ENCODE results near the gene TBC1D22A. TPM values are rescaled to one million over a fixed set of nuclear protein-coding genes. Genes with fewer than 3 reads are reported as not detected.

Gene TBC1D22A
- total and polyA plus RNA-seq, 2 donors from 2014 or later: 24.6 to 39.4 TPM

DNA sequence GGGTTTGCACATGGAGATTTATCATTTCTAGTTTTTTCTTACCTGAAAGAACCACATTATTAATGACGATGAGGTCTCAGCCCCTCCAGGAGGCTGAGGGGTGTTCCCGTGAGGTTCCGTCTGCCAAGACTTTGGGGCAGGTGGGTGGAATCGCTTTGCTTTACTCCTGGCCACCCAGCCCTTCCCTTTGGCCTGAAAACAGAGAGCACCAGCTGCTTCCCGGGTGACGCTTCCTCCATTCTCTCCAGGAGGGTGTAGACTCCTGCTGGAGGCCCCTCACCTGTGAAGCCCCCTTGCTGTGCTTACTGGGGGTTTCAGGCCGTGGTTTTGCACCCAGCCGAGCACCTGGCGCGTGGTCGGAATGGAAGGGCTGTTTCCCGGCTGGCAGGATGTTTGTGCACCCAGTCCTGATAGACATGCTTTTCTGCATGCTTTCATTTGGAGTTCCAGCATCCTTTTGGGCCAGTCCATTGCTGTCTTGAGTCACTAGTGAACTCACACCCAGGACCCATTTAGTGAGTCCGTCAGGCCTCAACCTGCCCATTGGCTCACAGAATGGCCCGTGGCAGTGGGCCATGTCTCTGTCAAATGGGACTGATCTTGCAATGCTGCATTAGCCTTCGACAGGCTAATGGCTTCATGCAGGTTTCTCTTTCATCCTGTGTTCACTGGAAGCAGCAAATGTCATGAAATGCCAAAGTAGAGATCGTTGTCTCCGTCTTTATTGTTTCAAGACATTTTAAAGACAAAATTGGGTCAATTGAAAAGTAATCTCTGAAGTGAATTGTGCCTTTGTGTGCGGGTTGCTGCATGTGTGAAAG lies 360.8 kb downstream of the TBC1D22A start:
- Histone ChIP-seq H3K9ac (ENCODE audit: low read length in 3 of 3) (no peak overlapping the region), H3K4me1 (ENCODE audit: control insufficient read depth in 2 of 3, insufficient read depth in 2 of 3, low read depth in 1 of 3, low read length in 3 of 3) (no peaks in the 10 kb centered on the region), H3K9me3 (ENCODE audit: control insufficient read depth in 2 of 3, insufficient read depth in 1 of 3, low read length in 3 of 3) (no peaks in the 10 kb centered on the region), H3K4me3 (ENCODE audit: low read length in 3 of 3) (no peak overlapping the region), H3K36me3 (ENCODE audit: control insufficient read depth in 2 of 3, insufficient read depth in 3 of 3, low read length in 3 of 3) (no peaks in the 10 kb centered on the region), H3K27ac (ENCODE audit: low read depth in 2 of 2, low read length in 2 of 2) (no peak overlapping the region), H3K27me3 (ENCODE audit: control insufficient read depth, insufficient read depth, low read length) (no peaks in the 10 kb centered on the region)
- FAIRE-seq: no peak
- TF ChIP-seq, protein P1, sequence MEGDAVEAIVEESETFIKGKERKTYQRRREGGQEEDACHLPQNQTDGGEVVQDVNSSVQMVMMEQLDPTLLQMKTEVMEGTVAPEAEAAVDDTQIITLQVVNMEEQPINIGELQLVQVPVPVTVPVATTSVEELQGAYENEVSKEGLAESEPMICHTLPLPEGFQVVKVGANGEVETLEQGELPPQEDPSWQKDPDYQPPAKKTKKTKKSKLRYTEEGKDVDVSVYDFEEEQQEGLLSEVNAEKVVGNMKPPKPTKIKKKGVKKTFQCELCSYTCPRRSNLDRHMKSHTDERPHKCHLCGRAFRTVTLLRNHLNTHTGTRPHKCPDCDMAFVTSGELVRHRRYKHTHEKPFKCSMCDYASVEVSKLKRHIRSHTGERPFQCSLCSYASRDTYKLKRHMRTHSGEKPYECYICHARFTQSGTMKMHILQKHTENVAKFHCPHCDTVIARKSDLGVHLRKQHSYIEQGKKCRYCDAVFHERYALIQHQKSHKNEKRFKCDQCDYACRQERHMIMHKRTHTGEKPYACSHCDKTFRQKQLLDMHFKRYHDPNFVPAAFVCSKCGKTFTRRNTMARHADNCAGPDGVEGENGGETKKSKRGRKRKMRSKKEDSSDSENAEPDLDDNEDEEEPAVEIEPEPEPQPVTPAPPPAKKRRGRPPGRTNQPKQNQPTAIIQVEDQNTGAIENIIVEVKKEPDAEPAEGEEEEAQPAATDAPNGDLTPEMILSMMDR (IDR thresholded peaks at IDR 0.05; ENCODE audit: borderline replicate concordance, extremely low read depth, insufficient read depth): no peak
- peak in 1 of 5 donors; percentile 18 for DNase-seq
- intact Hi-C loops (cut with DNase I): no loop called here

DNA sequence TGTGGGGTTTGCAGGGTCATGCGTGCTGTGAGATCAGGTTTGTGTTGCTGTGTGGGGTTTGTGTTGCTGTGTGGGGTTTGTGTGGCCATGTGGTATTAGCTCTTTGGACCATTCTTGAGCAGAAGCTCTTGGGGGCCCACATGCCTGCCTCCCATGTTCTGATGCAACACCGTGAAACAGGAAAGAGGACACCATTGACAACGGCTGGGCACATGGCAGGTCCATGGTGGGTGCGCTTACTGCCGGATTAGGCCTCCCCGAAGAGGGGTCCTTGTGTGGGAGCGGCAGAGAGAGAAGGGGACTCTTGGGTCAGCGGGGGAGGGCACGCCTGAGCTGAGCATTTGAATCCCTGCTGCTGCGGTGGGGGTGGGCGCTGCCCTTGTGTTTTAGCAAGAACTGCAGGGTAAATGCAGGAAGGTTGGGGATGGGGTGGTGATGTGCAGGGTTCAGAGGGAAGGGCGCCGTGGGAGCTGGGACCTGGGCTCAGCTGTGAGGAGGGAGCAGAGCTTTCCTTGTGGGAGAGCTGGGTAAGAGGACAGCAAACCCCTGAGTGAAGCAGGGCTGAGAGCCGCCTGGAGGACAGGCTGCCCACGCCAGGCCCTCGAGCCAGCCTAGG lies 361.5 kb downstream of the TBC1D22A start:
- Histone ChIP-seq H3K9ac (ENCODE audit: low read length in 3 of 3) (no peak overlapping the region), H3K4me1 (ENCODE audit: control insufficient read depth in 2 of 3, insufficient read depth in 2 of 3, low read depth in 1 of 3, low read length in 3 of 3) (no peaks in the 10 kb centered on the region), H3K27me3 (ENCODE audit: control insufficient read depth, insufficient read depth, low read length) (no peaks in the 10 kb centered on the region), H3K36me3 (ENCODE audit: control insufficient read depth in 2 of 3, insufficient read depth in 3 of 3, low read length in 3 of 3) (no peaks in the 10 kb centered on the region), H3K4me3 (ENCODE audit: low read length in 3 of 3) (no peak overlapping the region), H3K27ac (ENCODE audit: low read depth in 2 of 2, low read length in 2 of 2) (no peak overlapping the region), H3K9me3 (ENCODE audit: control insufficient read depth in 2 of 3, insufficient read depth in 1 of 3, low read length in 3 of 3) (no peaks in the 10 kb centered on the region)
- FAIRE-seq (no peak), DNase-seq (peak in 2 of 5 donors; percentile 29 to 55)
- intact Hi-C loops (cut with DNase I): no loop called here
- TF ChIP-seq, protein P1 (IDR thresholded peaks at IDR 0.05; ENCODE audit: borderline replicate concordance, extremely low read depth, insufficient read depth): no peak

DNA sequence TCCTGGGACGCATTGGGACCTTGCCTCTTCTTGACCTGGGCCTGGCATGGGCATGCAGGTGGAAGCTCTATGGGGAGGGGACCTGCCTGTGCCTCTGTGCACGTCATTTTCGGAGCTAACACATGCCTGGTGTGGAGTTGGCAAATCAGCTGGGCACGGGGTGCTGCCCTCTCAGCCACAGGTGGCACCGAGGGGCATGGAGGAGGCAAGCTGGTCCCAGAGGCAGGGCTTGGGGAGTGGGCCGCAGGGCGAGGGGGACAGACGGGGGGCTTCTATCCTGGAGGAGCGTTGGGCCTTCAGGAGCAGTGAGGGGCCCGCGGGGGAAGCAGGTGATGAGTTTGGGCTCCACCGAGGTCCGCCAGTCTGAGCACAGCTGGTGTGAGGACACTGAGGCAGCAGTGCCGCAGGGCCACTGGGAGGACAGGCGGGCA lies 362.0 kb downstream of the TBC1D22A start:
- no peak overlapping the region for H3K27ac ChIP-seq (ENCODE audit: low read depth in 2 of 2, low read length in 2 of 2)
- no peaks in the 10 kb centered on the region for H3K36me3 ChIP-seq (ENCODE audit: control insufficient read depth in 2 of 3, insufficient read depth in 3 of 3, low read length in 3 of 3)
- H3K9me3 ChIP-seq (ENCODE audit: control insufficient read depth in 2 of 3, insufficient read depth in 1 of 3, low read length in 3 of 3): no peaks in the 10 kb centered on the region
- DNase-seq: peak in 1 of 5 donors; percentile 70
- H3K4me1 ChIP-seq (ENCODE audit: control insufficient read depth in 2 of 3, insufficient read depth in 2 of 3, low read depth in 1 of 3, low read length in 3 of 3): no peaks in the 10 kb centered on the region
- H3K4me3 ChIP-seq (ENCODE audit: low read length in 3 of 3): no peak overlapping the region
- H3K9ac ChIP-seq (ENCODE audit: low read length in 3 of 3): no peak overlapping the region
- intact Hi-C loops (cut with DNase I): no loop called here
- TF ChIP-seq, protein P1 (IDR thresholded peaks at IDR 0.05; ENCODE audit: borderline replicate concordance, extremely low read depth, insufficient read depth): no peak
- no peaks in the 10 kb centered on the region for H3K27me3 ChIP-seq (ENCODE audit: control insufficient read depth, insufficient read depth, low read length)
- no peak for FAIRE-seq
